ENCODE measurements around the gene HDAC4.
"Not testable (repeated sequence)": the region's sequence is repeated elsewhere in the genome, so short reads cannot be mapped to it uniquely, and the experiment has no call there.

The HDAC4 gene

DNA sequence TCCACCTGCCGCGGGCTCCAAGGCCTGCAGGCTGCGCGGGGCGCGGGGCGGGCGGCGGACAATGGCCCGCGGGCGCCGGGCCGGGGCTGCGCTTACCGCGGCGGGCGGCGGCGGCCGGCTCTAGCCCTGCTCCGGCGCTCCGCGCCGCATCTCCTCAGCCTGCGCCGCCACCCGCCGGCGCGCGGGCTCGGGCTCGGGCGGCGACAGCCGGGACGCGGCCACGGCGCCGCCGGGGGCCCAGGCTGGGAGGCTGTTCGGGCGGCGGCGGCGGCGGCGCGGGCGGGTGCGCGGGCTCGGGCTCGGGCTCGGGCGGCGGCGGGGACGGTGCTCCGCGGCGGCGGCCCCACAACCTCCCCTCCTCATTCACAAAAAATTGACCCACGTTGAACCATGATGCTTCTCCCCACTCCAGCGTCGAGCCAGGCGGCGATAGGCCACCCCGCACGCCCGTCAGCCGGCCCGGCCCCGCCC, at the start of gene HDAC4:
TSS of gene HDAC4 (minus strand) at position 425 of the 471 bp plus-strand sequence. CDS start 48,321 bp downstream, outside the sequence.
- Histone ChIP-seq H3K4me1 (ENCODE audit: insufficient read depth, insufficient read length) (no peaks in the 10 kb centered on the region), H3K4me3 (ENCODE audit: insufficient read length, low read depth) (peak within 1 kb of the TSS; percentile 98), H3K27me3 (ENCODE audit: insufficient read depth, insufficient read length) (no peaks in the 10 kb centered on the region), H3K9me3 (ENCODE audit: insufficient read depth, low read length) (no peaks in the 10 kb centered on the region), H3K36me3 (ENCODE audit: insufficient read depth, insufficient read length, low read length) (no peaks in the 10 kb centered on the region), H3K9ac (ENCODE audit: insufficient read length, low read depth) (peak within 1 kb of the TSS; percentile 100)
- DNase-seq (ENCODE audit: low read depth, low spot score) = no peak
- TF ChIP-seq YY1 (IDR thresholded peaks at IDR 0.05; ENCODE audit: insufficient read depth, insufficient read length) (no peak), SUZ12 (IDR thresholded peaks at IDR 0.05; ENCODE audit: extremely low read depth, insufficient read depth, insufficient read length) (no peak), ZNF274 (IDR thresholded peaks at IDR 0.05; ENCODE audit: low read depth, low read length) (no peak)

DNA sequence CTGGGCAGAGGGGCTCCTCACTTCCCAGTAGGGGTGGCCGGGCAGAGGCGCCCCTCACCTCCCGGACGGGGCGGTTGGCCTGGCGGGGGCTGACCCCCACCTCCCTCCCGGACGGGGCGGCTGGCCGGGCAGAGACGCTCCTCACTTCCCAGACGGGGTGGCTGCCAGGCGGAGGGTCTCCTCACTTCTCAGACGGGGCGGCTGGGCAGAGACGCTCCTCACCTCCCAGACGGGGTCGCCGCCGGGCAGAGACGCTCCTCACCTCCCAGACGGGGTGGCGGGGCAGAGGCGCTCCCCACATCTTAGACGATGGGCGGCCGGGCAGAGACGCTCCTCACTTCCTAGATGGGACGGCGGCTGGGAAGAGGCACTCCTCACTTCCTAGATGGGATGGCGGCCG, 48.6 kb upstream of the HDAC4 start:
- H3K9me3 ChIP-seq (ENCODE audit: insufficient read depth, low read length) = peaks cover 49% of the 10 kb centered on the region
- H3K27me3 ChIP-seq (ENCODE audit: insufficient read depth, insufficient read length); H3K4me1 ChIP-seq (ENCODE audit: insufficient read depth, insufficient read length); DNase-seq (ENCODE audit: low read depth, low spot score); H3K4me3 ChIP-seq (ENCODE audit: insufficient read length, low read depth); H3K36me3 ChIP-seq (ENCODE audit: insufficient read depth, insufficient read length, low read length); H3K9ac ChIP-seq (ENCODE audit: insufficient read length, low read depth): not testable (repeated sequence)

DNA sequence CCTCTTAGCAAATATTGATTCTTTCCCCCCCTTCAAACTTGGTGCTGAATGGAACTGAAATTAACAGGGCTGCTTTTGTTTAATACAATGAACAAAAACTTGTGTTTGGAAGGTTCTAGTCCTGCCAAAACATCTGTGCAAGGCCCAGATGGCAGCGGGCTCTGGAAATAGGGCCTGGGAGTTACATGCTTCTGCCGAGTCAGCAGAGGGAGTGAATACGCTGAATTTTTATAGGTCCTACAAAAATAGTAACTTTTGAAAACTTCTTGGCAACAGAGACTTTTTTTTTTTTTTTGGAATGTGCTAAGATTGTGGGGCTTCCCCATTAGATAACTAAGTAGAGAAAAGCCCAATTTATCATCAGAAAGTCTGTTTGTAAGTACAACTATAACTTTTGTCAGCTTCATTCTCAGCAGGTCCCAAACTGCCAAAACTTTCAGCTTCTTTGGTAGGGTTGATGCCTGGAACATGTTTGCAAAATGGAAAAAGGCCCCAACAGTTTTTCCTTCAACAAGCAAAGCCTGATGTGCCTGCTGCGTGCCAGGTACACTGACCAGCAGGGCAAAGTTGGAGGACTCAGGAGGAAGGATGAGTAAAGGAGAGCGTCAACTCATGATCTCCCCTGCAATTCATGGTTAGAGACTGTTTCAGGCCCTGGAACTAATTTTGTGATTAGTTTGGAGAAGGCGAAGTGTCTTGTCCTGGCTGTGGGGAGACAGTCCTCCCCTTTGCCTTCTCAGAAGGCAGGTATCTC, 45.1 kb upstream of the HDAC4 start:
- peaks cover 3% of the 10 kb centered on the region for H3K4me1 ChIP-seq (ENCODE audit: insufficient read depth, insufficient read length)
- DNase-seq (ENCODE audit: low read depth, low spot score) = no peak
- no peak overlapping the region for H3K9ac ChIP-seq (ENCODE audit: insufficient read length, low read depth)
- TF ChIP-seq ZNF274 (IDR thresholded peaks at IDR 0.05; ENCODE audit: low read depth, low read length) = no peak
- TF ChIP-seq SUZ12 (IDR thresholded peaks at IDR 0.05; ENCODE audit: extremely low read depth, insufficient read depth, insufficient read length) = no peak
- no peak for TF ChIP-seq YY1 (IDR thresholded peaks at IDR 0.05; ENCODE audit: insufficient read depth, insufficient read length)
- no peak overlapping the region for H3K4me3 ChIP-seq (ENCODE audit: insufficient read length, low read depth)
- peaks cover 45% of the 10 kb centered on the region for H3K9me3 ChIP-seq (ENCODE audit: insufficient read depth, low read length)
- peaks cover 21% of the 10 kb centered on the region for H3K27me3 ChIP-seq (ENCODE audit: insufficient read depth, insufficient read length)
- H3K36me3 ChIP-seq (ENCODE audit: insufficient read depth, insufficient read length, low read length) = no peaks in the 10 kb centered on the region

DNA sequence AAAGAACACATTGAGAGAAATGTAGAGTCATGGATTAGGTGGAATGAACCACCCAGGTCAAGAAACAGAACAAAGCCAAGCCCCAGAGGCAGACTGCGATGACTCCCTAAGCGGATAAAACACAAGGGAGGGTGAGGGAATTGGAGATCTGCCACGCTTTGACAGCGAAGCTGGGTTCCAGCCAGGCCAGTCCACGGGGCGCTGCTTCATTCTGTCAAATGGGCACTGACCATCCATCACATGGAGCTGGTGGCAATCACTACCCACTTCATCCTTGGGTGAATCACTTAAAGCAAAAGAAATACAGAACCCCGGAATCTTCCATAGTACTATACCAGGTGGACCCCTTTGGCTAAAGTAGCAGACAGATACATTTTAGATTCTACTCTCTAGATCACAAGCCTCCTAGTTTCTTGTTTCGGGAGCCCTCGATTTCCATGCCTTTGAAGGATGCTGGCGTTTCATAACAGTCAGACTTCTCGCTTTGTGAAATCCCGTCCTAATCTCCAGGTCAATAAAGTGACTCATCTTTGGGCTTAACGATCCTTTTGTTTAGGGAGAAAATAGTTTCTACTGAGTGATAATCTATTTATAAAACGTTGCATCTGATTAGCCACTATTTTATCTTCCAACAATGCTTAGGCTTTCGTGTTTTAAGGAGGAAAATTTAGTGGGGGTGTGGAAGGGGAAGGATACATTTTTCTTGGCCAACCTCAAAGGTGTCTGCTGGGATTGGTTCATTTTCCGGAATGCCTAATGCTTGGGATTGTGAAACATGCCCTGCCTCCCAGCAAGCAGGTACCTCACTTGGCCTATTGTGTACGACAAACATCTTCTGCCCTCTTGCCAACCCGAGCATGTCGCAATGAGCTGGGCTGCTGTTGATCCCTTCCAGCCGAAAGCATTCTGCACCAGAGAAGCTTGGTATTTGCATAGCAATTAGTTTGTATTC, 44.1 kb upstream of the HDAC4 start:
- H3K9me3 ChIP-seq (ENCODE audit: insufficient read depth, low read length) = peaks cover 38% of the 10 kb centered on the region
- no peaks in the 10 kb centered on the region for H3K36me3 ChIP-seq (ENCODE audit: insufficient read depth, insufficient read length, low read length)
- no peak overlapping the region for H3K4me3 ChIP-seq (ENCODE audit: insufficient read length, low read depth)
- peaks cover 31% of the 10 kb centered on the region for H3K27me3 ChIP-seq (ENCODE audit: insufficient read depth, insufficient read length)
- no peak for DNase-seq (ENCODE audit: low read depth, low spot score)
- no peak for TF ChIP-seq YY1 (IDR thresholded peaks at IDR 0.05; ENCODE audit: insufficient read depth, insufficient read length)
- no peak for TF ChIP-seq SUZ12 (IDR thresholded peaks at IDR 0.05; ENCODE audit: extremely low read depth, insufficient read depth, insufficient read length)
- TF ChIP-seq ZNF274 (IDR thresholded peaks at IDR 0.05; ENCODE audit: low read depth, low read length) = no peak
- no peak overlapping the region for H3K9ac ChIP-seq (ENCODE audit: insufficient read length, low read depth)
- peaks cover 6% of the 10 kb centered on the region for H3K4me1 ChIP-seq (ENCODE audit: insufficient read depth, insufficient read length)

DNA sequence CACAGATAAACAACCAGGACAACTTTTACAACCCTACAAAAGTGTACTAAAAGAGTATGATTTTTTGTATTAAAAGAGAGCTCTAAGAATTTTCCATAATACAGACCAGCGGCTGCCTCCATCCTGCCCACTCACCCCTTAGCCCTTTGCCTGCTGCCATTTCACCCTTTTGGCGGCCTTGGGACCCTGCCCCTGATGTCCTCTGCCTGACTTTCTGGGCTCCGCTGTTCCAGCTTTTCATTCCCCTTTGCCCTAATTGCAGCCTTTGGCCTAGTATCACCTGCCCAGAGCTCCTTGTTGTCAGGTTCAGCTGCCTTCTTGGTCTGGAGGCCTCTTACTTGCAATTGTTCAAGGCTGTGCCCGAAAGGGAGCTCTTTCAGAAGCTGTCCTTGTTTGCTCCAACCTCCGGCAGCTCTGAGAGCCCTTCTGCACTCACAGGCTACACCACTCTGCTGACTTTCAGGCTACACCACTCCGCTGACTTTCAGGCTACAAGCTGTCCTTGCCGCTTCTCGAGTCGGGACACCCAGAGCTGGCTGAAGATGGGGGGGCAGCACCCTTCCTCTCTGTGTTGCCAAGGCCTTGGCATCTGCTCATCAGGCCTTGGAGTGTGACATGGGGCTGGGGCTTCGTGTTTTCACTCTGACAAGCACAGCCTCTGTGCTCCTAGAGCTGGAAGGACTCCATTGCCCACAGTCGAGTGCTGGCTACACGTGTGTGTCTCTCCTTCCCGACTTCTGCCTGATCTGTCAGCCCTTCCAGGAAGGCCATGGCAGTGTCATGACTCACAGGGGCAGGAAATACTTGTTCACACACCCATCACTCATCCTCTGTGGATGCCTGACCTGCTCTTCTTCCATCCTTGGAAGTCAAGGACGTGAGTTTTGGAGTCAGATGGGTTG, 43.1 kb upstream of the HDAC4 start:
- H3K4me1 ChIP-seq (ENCODE audit: insufficient read depth, insufficient read length) = peaks cover 12% of the 10 kb centered on the region
- no peak overlapping the region for H3K4me3 ChIP-seq (ENCODE audit: insufficient read length, low read depth)
- H3K9ac ChIP-seq (ENCODE audit: insufficient read length, low read depth) = no peak overlapping the region
- no peaks in the 10 kb centered on the region for H3K36me3 ChIP-seq (ENCODE audit: insufficient read depth, insufficient read length, low read length)
- DNase-seq (ENCODE audit: low read depth, low spot score) = no peak
- TF ChIP-seq YY1 (IDR thresholded peaks at IDR 0.05; ENCODE audit: insufficient read depth, insufficient read length) (no peak), SUZ12 (IDR thresholded peaks at IDR 0.05; ENCODE audit: extremely low read depth, insufficient read depth, insufficient read length) (no peak), ZNF274 (IDR thresholded peaks at IDR 0.05; ENCODE audit: low read depth, low read length) (no peak)
- peaks cover 38% of the 10 kb centered on the region for H3K9me3 ChIP-seq (ENCODE audit: insufficient read depth, low read length)
- H3K27me3 ChIP-seq (ENCODE audit: insufficient read depth, insufficient read length) = peaks cover 40% of the 10 kb centered on the region

DNA sequence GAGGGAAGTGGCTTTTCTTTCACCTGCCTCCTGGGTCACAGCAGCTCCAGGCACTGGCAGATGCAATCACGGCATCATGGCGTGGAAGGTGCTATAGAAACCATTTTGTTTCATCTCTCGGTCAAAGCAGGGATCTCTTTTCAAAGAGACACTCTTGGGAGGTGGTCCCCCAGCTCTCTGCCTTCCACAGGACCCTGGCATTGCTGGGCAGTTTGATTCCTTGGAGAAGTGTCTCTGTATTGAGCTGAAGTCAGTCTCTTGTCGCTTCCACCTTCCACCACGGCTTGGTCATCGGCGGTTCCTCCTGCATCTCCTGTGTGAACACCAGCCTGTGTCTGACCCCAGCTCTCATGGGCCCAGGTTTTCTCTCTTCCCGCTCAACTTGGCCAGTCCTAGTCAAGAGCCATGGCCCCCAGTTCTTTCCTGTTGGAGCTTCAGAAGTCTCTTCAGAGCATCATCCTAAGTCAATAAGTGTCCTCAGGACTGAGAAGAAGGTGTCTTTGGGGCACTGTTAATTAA, 42.3 kb upstream of the HDAC4 start:
- TF ChIP-seq YY1 (IDR thresholded peaks at IDR 0.05; ENCODE audit: insufficient read depth, insufficient read length) = no peak
- no peak for TF ChIP-seq ZNF274 (IDR thresholded peaks at IDR 0.05; ENCODE audit: low read depth, low read length)
- TF ChIP-seq SUZ12 (IDR thresholded peaks at IDR 0.05; ENCODE audit: extremely low read depth, insufficient read depth, insufficient read length) = no peak
- H3K9me3 ChIP-seq (ENCODE audit: insufficient read depth, low read length) = peaks cover 32% of the 10 kb centered on the region
- H3K4me3 ChIP-seq (ENCODE audit: insufficient read length, low read depth) = no peak overlapping the region
- H3K4me1 ChIP-seq (ENCODE audit: insufficient read depth, insufficient read length) = peaks cover 12% of the 10 kb centered on the region
- DNase-seq (ENCODE audit: low read depth, low spot score) = no peak
- H3K9ac ChIP-seq (ENCODE audit: insufficient read length, low read depth) = no peak overlapping the region
- peaks cover 42% of the 10 kb centered on the region for H3K27me3 ChIP-seq (ENCODE audit: insufficient read depth, insufficient read length)
- no peaks in the 10 kb centered on the region for H3K36me3 ChIP-seq (ENCODE audit: insufficient read depth, insufficient read length, low read length)
